ENCODE measurements around the gene PCA3. TPM values are rescaled to one million over a fixed set of nuclear protein-coding genes. Genes with fewer than 3 reads are reported as not detected.

Gene PCA3
- total and polyA plus RNA-seq, 9 of the 15 experiments (the other 6 are each of a cell fraction or from before 2014, with no cell fraction given), result not detected

DNA sequence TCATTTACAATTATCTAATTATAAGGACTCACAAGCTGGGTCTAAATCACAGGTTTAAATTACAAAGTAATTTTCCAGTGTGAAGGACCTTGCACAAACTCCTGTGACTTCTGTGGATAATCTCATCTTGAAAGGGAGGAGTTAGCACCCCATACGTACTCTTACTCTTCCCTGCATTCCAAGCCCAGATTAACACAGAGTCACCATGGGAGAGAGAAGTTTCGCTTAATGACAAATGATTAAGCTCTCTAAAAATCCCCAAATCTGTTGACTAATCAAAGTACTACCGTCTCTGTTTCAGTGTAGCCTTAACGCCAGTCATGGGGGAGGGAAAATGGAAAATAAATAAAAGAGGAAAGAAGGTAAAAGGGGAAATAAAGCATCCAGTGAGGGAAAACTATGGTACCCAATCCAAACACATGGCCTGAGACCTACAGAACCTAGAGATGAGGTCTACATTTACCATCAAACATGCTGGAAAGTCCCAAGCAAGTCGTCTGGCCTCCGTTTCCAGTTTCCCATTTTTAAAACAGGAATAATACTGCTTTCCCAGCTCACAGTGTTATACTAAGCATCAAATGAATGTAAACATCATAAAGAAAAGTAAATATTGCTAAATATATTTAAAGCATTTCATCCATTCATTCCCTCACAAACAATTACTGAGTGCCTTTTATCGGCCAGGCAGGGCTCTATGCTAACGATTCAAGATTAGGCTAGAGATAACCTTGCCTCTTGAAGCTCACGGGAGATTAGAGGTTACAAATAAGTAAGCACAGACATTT is 63.2 kb downstream of the PCA3 start:
- no peaks in the 10 kb centered on the region for H3K27me3 ChIP-seq (ENCODE audit: control insufficient read depth in 2 of 2, insufficient read depth in 2 of 2, low read length in 2 of 2)
- no TSS peak for BruUV-seq (replicated peaks)
- 0% methylated on average over 9 of the region's 9 CpGs for WGBS (ENCODE audit: insufficient coverage, low coverage, missing lambda C conversion rate)
- H3K79me2 ChIP-seq (ENCODE audit: control insufficient read depth, insufficient read depth, low read length), result no peaks in the 10 kb centered on the region
- FAIRE-seq (no peak), DNase-seq (ENCODE audit: extremely low read depth in 1 of 4, low spot score in 3 of 4) (no peak), ATAC-seq (no peak)
- H3K4me2 ChIP-seq (ENCODE audit: insufficient read depth, low read length), result no peak overlapping the region
- no peak overlapping the region for H3K4me3 ChIP-seq
- no peak overlapping the region for H2AFZ ChIP-seq (ENCODE audit: low read depth, low read length)
- in situ Hi-C loops (cut with MboI), result no loop called here
- no peaks in the 10 kb centered on the region for H4K20me1 ChIP-seq (replicated peaks; ENCODE audit: control insufficient read depth, insufficient read depth, low read length)
- H3K36me3 ChIP-seq (ENCODE audit: control insufficient read depth, insufficient read depth, low read length), result no peaks in the 10 kb centered on the region
- H3K4me1 ChIP-seq (replicated peaks in 1 of 2; ENCODE audit: control insufficient read depth in 2 of 2, insufficient read depth in 2 of 2, low read length in 2 of 2), result no peaks in the 10 kb centered on the region
- no peaks in the 10 kb centered on the region for H3K9me1 ChIP-seq (ENCODE audit: control insufficient read depth, insufficient read depth, low read length)
- H3K27ac ChIP-seq (ENCODE audit: extremely low read depth, low read depth, low read length), result no peak overlapping the region
- no peak for TF ChIP-seq TBP (optimal IDR thresholded peaks at IDR 0.05; ENCODE audit: low read depth, low read length)
- TF ChIP-seq ZNF224 (CRISPR knock-in tag; IDR thresholded peaks at IDR 0.05), result no peak
- TF ChIP-seq, protein P1, sequence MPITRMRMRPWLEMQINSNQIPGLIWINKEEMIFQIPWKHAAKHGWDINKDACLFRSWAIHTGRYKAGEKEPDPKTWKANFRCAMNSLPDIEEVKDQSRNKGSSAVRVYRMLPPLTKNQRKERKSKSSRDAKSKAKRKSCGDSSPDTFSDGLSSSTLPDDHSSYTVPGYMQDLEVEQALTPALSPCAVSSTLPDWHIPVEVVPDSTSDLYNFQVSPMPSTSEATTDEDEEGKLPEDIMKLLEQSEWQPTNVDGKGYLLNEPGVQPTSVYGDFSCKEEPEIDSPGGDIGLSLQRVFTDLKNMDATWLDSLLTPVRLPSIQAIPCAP (CRISPR knock-in tag; IDR thresholded peaks at IDR 0.05; ENCODE audit: borderline replicate concordance), result no peak
- TF ChIP-seq NCOA4 (IDR thresholded peaks at IDR 0.05; ENCODE audit: partially characterized antibody), result no peak
- TF ChIP-seq HDAC1 (IDR thresholded peaks at IDR 0.05), result no peak
- no peak for TF ChIP-seq ZNF518B (CRISPR knock-in tag; IDR thresholded peaks at IDR 0.05)
- TF ChIP-seq HEY1 (CRISPR knock-in tag; IDR thresholded peaks at IDR 0.05; ENCODE audit: borderline replicate concordance), result no peak
- no peak for TF ChIP-seq FOXM1 (IDR thresholded peaks at IDR 0.05; ENCODE audit: low read depth)
- TF ChIP-seq FOXM1 (CRISPR knock-in tag; IDR thresholded peaks at IDR 0.05; ENCODE audit: low read depth), result no peak
- TF ChIP-seq GTF2B (IDR thresholded peaks at IDR 0.05; ENCODE audit: extremely low read depth, insufficient read length), result no peak
- H3K9ac ChIP-seq (ENCODE audit: insufficient read depth in 1 of 2, low read depth in 2 of 2, low read length in 2 of 2), result no peak overlapping the region
- CTCF ChIA-PET (ENCODE audit: low intra/inter-chr PET ratio), result no interaction called here
- intact Hi-C loops (cut with micrococcal nuclease), result loop anchor here (10.0 kb wide), 1 partner anchor 57 kb away; no protein-coding TSS in a partner anchor
- H3K9me3 ChIP-seq (replicated peaks; ENCODE audit: control insufficient read depth, insufficient read depth, low read depth, low read length), result no peaks in the 10 kb centered on the region
- POLR2A ChIA-PET, result interaction anchor here (0.6 kb wide), 1 partner anchor 271 kb away, joined by 3 read pairs; no protein-coding TSS in a partner anchor
